Esophagus squamous epithelium (tissue), 5 donors: ENCODE measurements around the gene BABAM2. TPM values are rescaled to one million over a fixed set of nuclear protein-coding genes. Genes with fewer than 3 reads are reported as not detected.

Experiments
- DNase-seq: peaks from one replicate; lab custom pipeline; 2025; lab: John Stamatoyannopoulos, UW
- H3K27ac ChIP-seq, 4 donors: fragments of 200-600 bp; sonication (generic); one replicate each; pipeline ENCODE4 v1.5.1; 2016 to 2019; ENCODE audit warnings: mild to moderate bottlenecking in 1 of 4
- H3K27me3 ChIP-seq, 4 donors: fragments of 200-600 bp; sonication (generic); 1 replicate in 3 of 4; 2 replicates in 1 of 4; pipeline versions ENCODE4 v1.5.1 to v1.6.0; 2017 to 2021; ENCODE audit warnings: antibody characterized with exemption in 1 of 4
- H3K36me3 ChIP-seq, 3 donors: fragments of 200-600 bp; sonication (generic); one replicate each; pipeline ENCODE4 v1.5.1; 2016 to 2019
- H3K4me1 ChIP-seq, 3 donors: fragments of 200-600 bp; sonication (generic); one replicate each; pipeline ENCODE4 v1.5.1; 2017 to 2019
- H3K4me3 ChIP-seq, 4 donors: fragments of 200-600 bp; sonication (generic); 1 replicate in 3 of 4; 2 replicates in 1 of 4; pipeline ENCODE4 v1.5.1; 2016 to 2019; ENCODE audit warnings: mild to moderate bottlenecking in 2 of 4, moderate library complexity in 1 of 4
- H3K9me3 ChIP-seq, 3 donors: fragments of 200-600 bp; sonication (generic); one replicate each; pipeline ENCODE4 v1.5.1; 2016 to 2019
- POLR2A ChIP-seq, 4 donors: fragments of 450-650 bp; IDR thresholded peaks; one replicate each; pipeline ENCODE4 v1.6.1; 2017; ENCODE audit warnings: antibody characterized with exemption in 4 of 4, mild to moderate bottlenecking in 4 of 4, moderate library complexity in 3 of 4
- WGBS, 2 donors: methylation state at CpG; one replicate each; pipeline ENCODE4 v1.1.5; 2018; 5-methylcytosine and 5-hydroxymethylcytosine counted together
- intact Hi-C: fragments of 100-400 bp; cut with DNase I; formaldehyde crosslinking; loops from one replicate; pipeline ENCODE4 v1.15.0; 2022
- total RNA-seq, 4 donors: library from RNA; depleted of rRNA; stranded (reverse); fragments of >200 nt; gene quantifications; one replicate each; pipeline ENCODE4 v1.1.0, GENCODE V29; 2016
- TF ChIP-seq, protein P1 (sequence below), 6 experiments: fragments of 450-650 bp in 4 of 6; fragments of 200-600 bp in 2 of 6; sonication (generic) in 2 of 6; IDR thresholded peaks; one replicate each; pipeline ENCODE4 v1.5.1; 2016 to 2019; ENCODE audit warnings: antibody characterized with exemption in 6 of 6, mild to moderate bottlenecking in 4 of 6, moderate library complexity in 4 of 6
- donor health status: DM: yes; HTN: yes; CAD: no.

Gene BABAM2
- total RNA-seq, 4 donors from 2014 or later = 16.6 to 28.3 (median 24.3) TPM

GRCh38 chr2:28030600-28030999 is 140.1 kb downstream of the BABAM2 start:
- no peaks in the 10 kb centered on the region for H3K4me1 ChIP-seq
- no peak overlapping the region for H3K4me3 ChIP-seq
- no peak for DNase-seq
- intact Hi-C loops = no loop called here
- peaks cover 0 to 14% (median 0%) of the 10 kb centered on the region in 3 donors for H3K36me3 ChIP-seq
- WGBS, 2 donors = 60 to 77% methylated on average over 2 of the region's 2 CpGs
- H3K9me3 ChIP-seq = no peaks in the 10 kb centered on the region
- no peaks in the 10 kb centered on the region for H3K27me3 ChIP-seq
- TF ChIP-seq, protein P1, sequence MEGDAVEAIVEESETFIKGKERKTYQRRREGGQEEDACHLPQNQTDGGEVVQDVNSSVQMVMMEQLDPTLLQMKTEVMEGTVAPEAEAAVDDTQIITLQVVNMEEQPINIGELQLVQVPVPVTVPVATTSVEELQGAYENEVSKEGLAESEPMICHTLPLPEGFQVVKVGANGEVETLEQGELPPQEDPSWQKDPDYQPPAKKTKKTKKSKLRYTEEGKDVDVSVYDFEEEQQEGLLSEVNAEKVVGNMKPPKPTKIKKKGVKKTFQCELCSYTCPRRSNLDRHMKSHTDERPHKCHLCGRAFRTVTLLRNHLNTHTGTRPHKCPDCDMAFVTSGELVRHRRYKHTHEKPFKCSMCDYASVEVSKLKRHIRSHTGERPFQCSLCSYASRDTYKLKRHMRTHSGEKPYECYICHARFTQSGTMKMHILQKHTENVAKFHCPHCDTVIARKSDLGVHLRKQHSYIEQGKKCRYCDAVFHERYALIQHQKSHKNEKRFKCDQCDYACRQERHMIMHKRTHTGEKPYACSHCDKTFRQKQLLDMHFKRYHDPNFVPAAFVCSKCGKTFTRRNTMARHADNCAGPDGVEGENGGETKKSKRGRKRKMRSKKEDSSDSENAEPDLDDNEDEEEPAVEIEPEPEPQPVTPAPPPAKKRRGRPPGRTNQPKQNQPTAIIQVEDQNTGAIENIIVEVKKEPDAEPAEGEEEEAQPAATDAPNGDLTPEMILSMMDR (IDR thresholded peaks at IDR 0.05) = no peak
- no peak for TF ChIP-seq POLR2A (IDR thresholded peaks at IDR 0.05)
- H3K27ac ChIP-seq = no peak overlapping the region

DNA sequence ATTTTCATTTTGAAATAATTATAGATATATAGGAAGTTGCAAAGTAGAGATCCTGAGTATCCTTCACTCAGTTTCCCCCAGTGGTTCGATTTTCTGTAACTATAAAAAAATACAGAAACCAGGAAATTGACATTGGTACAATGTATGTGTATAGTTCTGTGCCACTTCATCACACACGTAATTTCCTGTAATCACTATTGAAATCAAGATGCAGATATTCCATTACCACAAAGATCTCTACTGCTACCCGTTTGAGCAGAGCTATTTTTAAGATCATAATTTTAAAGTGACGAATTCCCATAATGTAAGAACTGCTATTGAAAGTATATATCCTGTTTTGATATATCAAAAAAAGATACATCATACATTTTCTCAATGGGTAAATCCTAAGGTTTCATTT is 142.3 kb downstream of the BABAM2 start:
- Histone ChIP-seq H3K9me3 (no peaks in the 10 kb centered on the region), H3K27ac (no peak overlapping the region), H3K27me3 (no peaks in the 10 kb centered on the region), H3K4me3 (no peak overlapping the region), H3K36me3 (peaks cover 0 to 4% (median 0%) of the 10 kb centered on the region in 3 donors), H3K4me1 (no peaks in the 10 kb centered on the region)
- no peak for TF ChIP-seq POLR2A (IDR thresholded peaks at IDR 0.05)
- TF ChIP-seq, protein P1 (IDR thresholded peaks at IDR 0.05) = no peak
- WGBS, 2 donors = 62 to 72% methylated on average over 4 of the region's 4 CpGs
- no peak for DNase-seq
- intact Hi-C loops = no loop called here

GRCh38 chr2:28034696-28035095 is 144.2 kb downstream of the BABAM2 start:
- intact Hi-C loops = no loop called here
- no peaks in the 10 kb centered on the region for H3K9me3 ChIP-seq
- DNase-seq = no peak
- WGBS, 2 donors = 94 to 96% methylated on average over 6 of the region's 6 CpGs
- H3K27me3 ChIP-seq = no peaks in the 10 kb centered on the region
- H3K27ac ChIP-seq = no peak overlapping the region
- no peaks in the 10 kb centered on the region for H3K36me3 ChIP-seq
- TF ChIP-seq POLR2A (IDR thresholded peaks at IDR 0.05) = no peak
- TF ChIP-seq, protein P1 (IDR thresholded peaks at IDR 0.05) = no peak
- H3K4me1 ChIP-seq = no peaks in the 10 kb centered on the region
- no peak overlapping the region for H3K4me3 ChIP-seq

DNA sequence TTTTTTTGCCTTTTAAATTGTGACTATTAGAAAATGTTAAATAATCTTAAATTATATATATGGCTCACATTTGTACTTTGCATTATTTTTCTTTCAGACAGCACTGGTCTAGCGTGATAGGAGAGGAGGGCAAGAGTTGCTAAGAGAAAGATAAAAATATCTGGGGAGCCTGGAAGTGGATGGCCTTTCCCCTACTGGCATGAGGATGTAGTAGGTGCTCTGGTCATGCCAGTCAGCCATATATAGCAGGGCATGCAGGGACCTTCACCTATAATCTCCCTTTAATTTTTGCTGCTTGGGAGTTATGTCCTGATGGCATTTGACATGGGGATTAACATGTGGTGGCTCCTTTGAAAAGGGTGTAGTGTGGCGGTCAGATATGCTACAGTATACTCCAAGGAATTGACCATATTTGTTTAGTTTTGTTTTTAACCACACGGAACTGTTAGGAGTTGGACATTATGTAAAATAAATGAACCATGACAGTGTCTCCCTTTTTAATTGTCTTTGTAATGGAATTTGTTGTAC is 144.7 kb downstream of the BABAM2 start:
- H3K9me3 ChIP-seq = no peaks in the 10 kb centered on the region
- intact Hi-C loops = no loop called here
- no peaks in the 10 kb centered on the region for H3K36me3 ChIP-seq
- H3K4me3 ChIP-seq = no peak overlapping the region
- no peaks in the 10 kb centered on the region for H3K4me1 ChIP-seq
- no peak for TF ChIP-seq POLR2A (IDR thresholded peaks at IDR 0.05)
- TF ChIP-seq, protein P1 (IDR thresholded peaks at IDR 0.05) = no peak
- H3K27ac ChIP-seq = no peak overlapping the region
- WGBS, 2 donors = 61 to 82% methylated on average over 3 of the region's 3 CpGs
- DNase-seq = no peak
- H3K27me3 ChIP-seq = no peaks in the 10 kb centered on the region

- TF ChIP-seq, protein P1 (IDR thresholded peaks at IDR 0.05) = no peak
- TF ChIP-seq POLR2A (IDR thresholded peaks at IDR 0.05) = no peak
- Histone ChIP-seq H3K36me3 (no peaks in the 10 kb centered on the region), H3K9me3 (no peaks in the 10 kb centered on the region), H3K27ac (peak overlapping the region in 2 of 4 donors; percentile 29 to 39), H3K4me3 (no peak overlapping the region), H3K4me1 (no peaks in the 10 kb centered on the region), H3K27me3 (no peaks in the 10 kb centered on the region)
- intact Hi-C loops = no loop called here
- no peak for DNase-seq
- 79 to 92% methylated on average over 4 of the region's 4 CpGs for WGBS, 2 donors
Observed at GRCh38 chr2:28035816-28036215, 145.3 kb downstream of the BABAM2 start.
